ENCODE data around the gene ATF6.

The ATF6 gene

GRCh38 chr1:162011337-162012012, 245.4 kb downstream of the ATF6 start:
- peaks cover 19% of the 10 kb centered on the region for H3K9me3 Mint-ChIP-seq
- peaks cover 45% of the 10 kb centered on the region for H3K36me3 Mint-ChIP-seq (ENCODE audit: low read depth)
- peak overlapping the region; percentile 42 for H3K27ac Mint-ChIP-seq
- no peak overlapping the region for H3K4me3 Mint-ChIP-seq
- DNase-seq: no peak
- peaks cover 29% of the 10 kb centered on the region for H3K4me1 Mint-ChIP-seq
- H3K27me3 Mint-ChIP-seq (ENCODE audit: low read depth, poor library complexity): peaks cover 15% of the 10 kb centered on the region
- TF ChIP-seq CTCF (IDR thresholded peaks at IDR 0.05): no peak

- H3K9me3 Mint-ChIP-seq: peaks cover 22% of the 10 kb centered on the region
- H3K36me3 Mint-ChIP-seq (ENCODE audit: low read depth): peaks cover 63% of the 10 kb centered on the region
- no peak for DNase-seq
- H3K27me3 Mint-ChIP-seq (ENCODE audit: low read depth, poor library complexity): peaks cover 21% of the 10 kb centered on the region
- H3K27ac Mint-ChIP-seq: no peak overlapping the region
- peaks cover 16% of the 10 kb centered on the region for H3K4me1 Mint-ChIP-seq
- H3K4me3 Mint-ChIP-seq: no peak overlapping the region
- no peak for TF ChIP-seq CTCF (IDR thresholded peaks at IDR 0.05)
These were observed 247.2 kb downstream of the ATF6 start for GRCh38 chr1:162013289-162013688.

Measured in nephron progenitor cell (in vitro differentiated cells).